Ecto neural progenitor cell (in vitro differentiated cells): ENCODE measurements around the gene SORCS2.

Source experiments
- DNase-seq: peaks from one replicate; pipeline ENCODE4 v3.0.0-alpha.2; 2018; ENCODE audit warnings: low spot score

SORCS2 gene

GRCh38 chr4:7428261-7429068 lies 236.1 kb downstream of the SORCS2 start:
- no peak for DNase-seq

- DNase-seq, result no peak
Observed at GRCh38 chr4:7429069-7429416, 236.7 kb downstream of the SORCS2 start.

- no peak for DNase-seq
Observed at GRCh38 chr4:7429601-7430078, 237.3 kb downstream of the SORCS2 start.

DNA sequence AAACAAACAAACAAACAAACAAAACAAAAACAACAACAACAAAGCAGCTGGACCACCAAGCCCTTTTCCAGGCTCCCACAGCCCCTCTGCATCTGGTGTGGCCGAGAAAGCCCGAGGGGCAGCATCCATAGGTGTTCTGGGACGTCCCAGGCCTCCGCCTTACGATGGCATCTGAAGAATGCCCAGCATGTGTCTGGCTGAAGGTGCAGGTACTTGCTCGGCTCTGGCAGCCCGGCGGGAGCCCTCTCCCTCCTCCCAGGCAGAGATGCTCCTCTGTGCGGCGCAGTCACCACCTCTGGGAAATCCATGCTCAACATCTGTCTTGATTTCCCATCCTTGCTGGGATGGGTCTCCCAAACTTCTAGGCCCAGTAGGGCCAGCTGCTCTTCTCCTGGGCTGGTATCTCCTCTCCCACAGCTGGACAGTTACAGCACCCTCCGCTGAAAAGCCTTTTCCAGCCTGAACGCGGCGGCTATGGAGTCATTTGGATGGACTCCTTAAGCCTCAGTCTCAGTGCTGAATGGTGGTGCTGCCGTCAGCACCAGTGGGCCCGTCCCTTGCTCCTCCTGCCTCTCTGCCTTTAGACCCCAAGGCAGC lies 238.1 kb downstream of the SORCS2 start:
- no peak for DNase-seq

DNA sequence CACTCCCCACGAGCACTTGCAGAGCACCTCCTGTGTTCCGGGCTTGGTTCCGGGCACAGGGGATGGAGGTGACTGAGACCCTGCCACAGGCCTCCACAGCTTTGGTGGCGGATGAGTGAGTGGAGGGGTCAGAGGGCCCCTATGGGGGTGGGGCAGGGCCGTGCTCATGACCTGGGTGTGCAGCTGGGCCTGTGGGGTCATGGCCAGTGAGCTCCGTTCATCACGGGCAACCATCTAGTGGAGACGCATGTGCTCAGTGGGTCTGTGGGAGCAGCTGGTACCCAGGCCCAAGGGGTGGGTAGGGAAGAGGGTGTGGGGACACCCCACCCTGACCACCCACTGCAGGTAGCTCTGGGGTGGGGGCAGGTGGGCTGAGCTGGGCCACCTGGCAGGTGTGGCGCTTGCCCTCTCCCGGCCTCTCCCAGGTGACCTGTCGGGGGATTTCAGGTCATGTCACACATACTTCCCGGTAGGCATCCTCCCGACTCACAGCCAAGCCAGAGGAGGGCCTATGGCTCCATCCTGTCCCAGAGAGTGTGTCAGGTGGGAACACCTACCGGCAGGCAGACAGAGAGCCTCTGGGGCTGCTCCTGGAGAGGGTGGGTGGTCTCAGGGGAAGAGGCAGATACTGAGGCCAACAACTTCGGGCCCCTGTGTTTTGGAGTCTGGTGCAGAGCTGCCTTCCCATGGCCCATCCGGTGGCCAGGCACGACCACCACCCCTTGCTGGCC lies 238.8 kb downstream of the SORCS2 start:
- DNase-seq, result no peak

- no peak for DNase-seq
Observed at GRCh38 chr4:7431696-7432530, 239.6 kb downstream of the SORCS2 start.

GRCh38 chr4:7432531-7433375 lies 240.4 kb downstream of the SORCS2 start:
- no peak for DNase-seq

DNA sequence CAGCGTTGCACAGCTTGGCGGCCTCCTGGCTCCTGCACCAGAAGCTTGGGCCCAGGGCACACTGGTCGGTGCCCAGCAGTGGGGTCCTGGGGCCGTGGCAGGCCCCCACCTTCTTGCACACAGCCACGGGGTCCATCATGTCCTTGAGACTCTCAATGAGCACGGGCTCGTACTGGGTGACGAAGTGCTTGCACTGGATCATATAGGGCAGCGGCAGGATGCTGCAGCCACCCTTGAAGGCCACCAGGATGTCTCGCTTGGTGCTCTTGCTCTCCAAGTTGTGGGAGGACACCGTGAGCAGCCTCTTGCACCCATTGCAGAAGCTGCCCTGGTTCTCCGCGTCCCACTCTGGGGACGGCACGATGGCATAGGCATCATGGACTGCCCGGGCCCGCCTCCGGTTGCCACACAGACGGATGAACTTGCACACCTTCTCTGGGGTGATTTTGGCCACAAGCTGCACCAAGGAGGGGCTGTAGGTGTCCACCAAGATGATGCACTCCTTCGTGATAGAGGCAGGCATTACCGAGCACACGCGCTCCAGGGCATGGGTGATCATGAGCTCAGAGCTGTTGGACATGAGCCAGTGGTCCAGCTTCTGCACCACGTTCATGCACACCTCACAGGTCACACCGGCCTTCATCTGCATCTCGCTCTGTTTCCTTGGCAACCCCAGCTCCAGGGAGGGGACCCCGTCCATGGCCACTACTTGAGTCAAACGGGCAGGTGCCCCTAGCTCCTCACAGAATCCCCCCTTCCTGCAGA lies 241.2 kb downstream of the SORCS2 start:
- no peak for DNase-seq

- no peak for DNase-seq
Observed at GRCh38 chr4:7434141-7434765, 241.9 kb downstream of the SORCS2 start.

DNA sequence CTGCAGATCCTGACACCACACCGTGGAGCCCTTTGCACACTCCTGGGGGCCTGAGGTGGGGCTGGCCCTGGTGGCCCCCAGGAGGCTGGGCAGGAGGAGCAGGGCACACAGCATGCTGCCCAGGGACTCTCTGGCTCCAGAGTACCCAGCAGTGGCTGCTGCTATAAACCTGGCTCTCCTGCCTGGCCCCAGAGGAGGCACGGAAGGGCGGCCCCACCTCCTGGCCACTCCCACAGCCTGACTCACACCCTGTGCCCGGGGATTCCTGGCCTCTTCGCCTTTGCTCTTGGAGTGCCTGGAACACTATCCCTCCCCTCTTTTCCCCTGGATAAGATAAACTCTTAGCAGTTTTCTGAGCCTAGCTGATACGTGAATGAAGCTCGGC lies 242.4 kb downstream of the SORCS2 start, which contains the start of gene PSAPL1:
TSS of gene PSAPL1 (minus strand) at position 165 of the 385 bp plus-strand sequence. CDS start at position 114, 51 bp downstream.
- no peak for DNase-seq

DNA sequence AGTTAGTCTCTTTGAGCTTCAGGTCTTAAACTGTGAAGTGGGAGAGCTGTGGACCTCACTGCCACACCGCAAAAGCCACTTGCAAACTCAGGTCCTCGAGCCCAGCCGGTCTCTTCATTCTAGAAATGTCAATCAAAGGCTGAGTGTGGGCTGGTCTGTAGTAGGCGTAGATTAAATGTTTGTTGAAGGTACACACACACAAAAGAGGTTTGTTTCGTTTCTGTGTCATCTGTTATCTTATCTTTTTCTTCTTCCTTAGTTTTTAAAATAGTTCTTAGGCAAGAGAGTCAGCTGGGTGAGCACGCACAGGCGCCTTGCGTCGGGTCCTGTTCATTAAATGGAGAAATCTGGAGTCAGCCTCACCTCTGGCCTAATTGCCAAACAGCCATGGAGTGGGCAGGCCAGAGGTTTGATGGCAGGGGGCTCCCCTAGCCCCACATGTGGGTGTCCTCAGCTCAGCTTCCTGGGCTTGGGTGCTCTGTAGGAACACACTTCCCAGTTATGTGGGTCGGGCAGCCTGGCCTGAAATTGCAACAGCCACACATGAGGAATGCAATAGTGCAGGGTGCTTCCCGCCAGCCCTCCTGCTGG lies 243.2 kb downstream of the SORCS2 start:
- no peak for DNase-seq

DNA sequence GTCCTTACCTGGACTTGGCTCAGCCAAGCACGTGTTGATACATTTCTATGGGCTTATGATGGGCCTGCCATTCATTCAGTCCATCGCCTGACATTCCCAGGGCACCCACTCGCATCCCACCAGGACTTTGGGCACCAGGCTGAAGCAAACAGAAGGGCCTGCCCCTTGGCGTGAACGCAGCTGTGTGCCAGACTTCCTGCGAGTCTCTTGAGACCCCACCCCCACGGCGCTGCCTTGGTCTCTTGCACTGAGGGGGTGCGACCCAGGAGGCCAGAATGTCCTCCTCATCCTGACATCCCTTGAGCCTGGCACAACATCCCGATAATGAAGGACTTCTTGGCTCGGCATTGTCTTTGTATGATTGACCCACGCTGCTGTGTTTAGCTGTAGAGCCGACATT lies 243.9 kb downstream of the SORCS2 start:
- DNase-seq, result no peak

- no peak for DNase-seq
Observed at GRCh38 chr4:7439699-7440098, 247.4 kb downstream of the SORCS2 start.

DNA sequence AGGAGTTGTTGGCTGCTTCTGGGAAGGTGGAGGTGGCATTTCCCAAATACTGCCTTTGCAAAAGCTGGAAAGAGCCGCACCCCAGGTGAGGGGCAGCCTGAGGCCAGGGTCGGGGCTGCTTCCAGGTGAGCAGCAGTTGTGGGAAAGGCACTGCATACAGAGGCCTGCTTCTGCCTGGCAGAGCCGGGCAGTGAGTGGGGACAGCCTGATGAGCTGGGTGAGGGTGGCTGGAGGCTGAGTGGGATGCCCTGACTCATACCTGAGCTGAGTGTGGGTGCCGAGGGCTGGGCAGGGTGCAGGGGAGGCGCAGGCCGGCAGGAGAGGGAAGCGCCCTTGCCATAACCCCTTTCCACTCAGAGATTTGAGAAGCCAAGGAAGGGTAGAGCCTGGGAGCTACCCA lies 248.9 kb downstream of the SORCS2 start:
- DNase-seq, result no peak

DNA sequence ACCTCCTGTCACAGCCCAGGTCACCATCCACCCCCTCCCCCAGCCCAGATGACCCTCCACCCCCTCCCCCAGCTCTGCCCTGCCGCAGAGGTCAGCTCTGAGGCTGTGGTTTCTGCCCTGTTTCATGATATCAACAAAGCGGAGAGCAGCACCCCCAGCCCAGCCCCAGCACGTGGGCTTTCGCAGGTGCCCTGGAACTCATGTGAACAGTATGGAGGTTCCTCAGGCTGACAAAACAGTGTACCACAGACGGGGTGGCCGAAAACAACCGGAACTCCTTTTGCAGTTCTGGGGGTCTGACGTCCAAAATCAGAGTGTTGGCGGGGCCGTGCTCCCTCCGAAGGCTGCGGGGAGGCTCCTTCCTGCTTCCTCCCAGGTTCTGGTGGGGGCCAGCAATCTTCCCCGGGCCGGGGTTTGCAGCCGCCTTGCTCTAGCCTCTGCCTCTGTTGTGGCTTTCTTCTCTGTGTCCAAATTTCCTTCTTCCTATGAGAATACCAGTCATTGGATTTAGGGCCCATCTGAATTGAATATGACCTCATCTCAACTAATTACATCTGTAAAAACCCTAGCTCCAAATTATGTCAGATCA lies 250.3 kb downstream of the SORCS2 start:
- DNase-seq, result no peak

- no peak for DNase-seq
Observed at GRCh38 chr4:7444314-7444713, 252.0 kb downstream of the SORCS2 start.

DNA sequence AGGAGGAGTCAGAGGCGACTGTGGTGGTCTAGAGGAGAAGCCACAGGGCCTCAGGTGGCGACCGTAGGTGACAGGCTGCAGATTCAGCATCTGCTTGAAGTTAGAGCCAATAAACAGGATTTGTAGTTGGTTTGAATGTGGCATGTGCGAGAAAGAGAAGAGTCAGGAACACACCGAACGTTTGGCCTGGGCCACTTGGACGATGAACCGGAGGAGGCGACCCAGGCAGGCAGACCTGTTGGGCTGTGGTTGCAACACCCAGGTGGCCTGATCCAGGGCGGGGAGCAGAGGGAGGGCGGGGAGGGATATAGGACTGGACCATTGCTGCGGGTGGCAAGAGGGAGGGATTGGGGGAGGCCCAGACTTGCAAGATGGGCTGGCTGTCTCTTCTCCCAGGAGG lies 252.4 kb downstream of the SORCS2 start:
- DNase-seq, result no peak

DNA sequence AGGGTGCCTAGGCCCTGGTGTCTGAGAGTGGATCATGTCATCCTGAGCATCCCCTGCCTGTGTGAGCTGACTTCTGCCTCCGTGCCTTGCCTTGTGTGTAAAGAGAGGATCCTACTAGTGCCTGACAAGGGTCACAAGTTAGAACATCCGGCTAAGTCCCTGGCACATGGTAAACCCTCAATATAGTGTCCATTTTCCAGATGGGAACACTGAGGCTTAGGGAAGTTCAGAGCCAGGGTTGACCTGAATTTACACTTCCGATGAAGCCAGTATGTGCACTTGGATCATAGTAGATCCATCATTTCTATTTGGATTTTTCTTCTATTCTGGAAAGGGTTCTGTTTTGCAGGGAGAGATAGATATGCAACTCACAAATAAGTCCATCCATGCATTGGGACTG lies 254.9 kb downstream of the SORCS2 start:
- no peak for DNase-seq

DNA sequence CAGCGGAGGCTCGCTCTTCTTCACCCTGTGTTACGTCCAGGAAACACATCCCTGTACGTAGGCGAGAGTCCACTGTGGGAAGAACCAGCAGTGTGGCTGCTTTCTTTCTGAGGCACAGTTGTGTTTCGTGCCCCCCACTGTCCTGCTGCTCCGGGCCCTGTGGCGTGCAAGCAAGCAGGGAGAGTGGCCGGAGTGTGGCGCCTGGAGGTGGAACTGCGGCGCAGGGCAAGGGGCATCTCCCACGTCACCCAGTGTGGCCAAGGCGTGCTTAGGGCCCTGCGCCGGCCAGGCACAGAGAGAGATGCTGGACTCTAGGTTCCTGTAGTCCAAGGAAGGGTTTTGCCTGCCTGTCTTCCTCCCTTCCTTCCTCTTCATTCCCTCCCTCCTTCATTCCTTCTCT lies 255.7 kb downstream of the SORCS2 start:
- DNase-seq, result no peak
